Upper lobe of right lung (tissue), 1 donor: ENCODE measurements around the gene SHISA8. TPM values are rescaled to one million over a fixed set of nuclear protein-coding genes. Genes with fewer than 3 reads are reported as not detected.
A peak's percentile ranks its signal among the peaks of the same experiment; 100 is the strongest.

Experiments used
- ATAC-seq: fragments of 200-7000 bp; cut with Tn5 transposase; one replicate; pipeline ENCODE4 v1.9.1; 2020; ENCODE audit warnings: mild to moderate bottlenecking, moderate library complexity
- DNase-seq: peaks from one replicate; pipeline ENCODE4 v3.0.0-alpha.2; 2020
- H3K27ac ChIP-seq: fragments of 200-600 bp; one replicate; pipeline ENCODE4 v1.8.0; 2022
- H3K27me3 ChIP-seq: fragments of 200-600 bp; one replicate; pipeline ENCODE4 v1.8.0; 2022; ENCODE audit warnings: mild to moderate bottlenecking
- H3K36me3 ChIP-seq: fragments of 200-600 bp; one replicate; pipeline ENCODE4 v1.8.0; 2022
- H3K4me1 ChIP-seq: fragments of 200-600 bp; one replicate; pipeline ENCODE4 v1.8.0; 2022
- H3K4me3 ChIP-seq: fragments of 200-600 bp; one replicate; pipeline ENCODE4 v1.8.0; 2022; ENCODE audit warnings: mild to moderate bottlenecking
- H3K9me3 ChIP-seq: fragments of 200-600 bp; one replicate; pipeline ENCODE4 v1.8.0; 2022
- intact Hi-C: fragments of 100-400 bp; cut with DNase I; formaldehyde crosslinking; loops from one replicate; pipeline ENCODE4 v1.11.0; 2022
- total RNA-seq: library from RNA; stranded (reverse); fragmentation: NEBNext Ultra II Directional; extraction: Animal tissue kit (Norgen Biotek cat#: 25700); gene quantifications from one replicate; pipeline ENCODE4 v1.2.1, GENCODE V29; 2021
- TF ChIP-seq, protein P1 (sequence below): fragments of 200-600 bp; IDR thresholded peaks from one replicate; pipeline ENCODE4 v1.8.0; 2022; ENCODE audit warnings: antibody characterized with exemption
- donor health status: DM: no; HTN: yes; CAD: no; lungs with severe emphysema.

The SHISA8 gene
- total RNA-seq, 1 donor from 2014 or later, result not detected

DNA sequence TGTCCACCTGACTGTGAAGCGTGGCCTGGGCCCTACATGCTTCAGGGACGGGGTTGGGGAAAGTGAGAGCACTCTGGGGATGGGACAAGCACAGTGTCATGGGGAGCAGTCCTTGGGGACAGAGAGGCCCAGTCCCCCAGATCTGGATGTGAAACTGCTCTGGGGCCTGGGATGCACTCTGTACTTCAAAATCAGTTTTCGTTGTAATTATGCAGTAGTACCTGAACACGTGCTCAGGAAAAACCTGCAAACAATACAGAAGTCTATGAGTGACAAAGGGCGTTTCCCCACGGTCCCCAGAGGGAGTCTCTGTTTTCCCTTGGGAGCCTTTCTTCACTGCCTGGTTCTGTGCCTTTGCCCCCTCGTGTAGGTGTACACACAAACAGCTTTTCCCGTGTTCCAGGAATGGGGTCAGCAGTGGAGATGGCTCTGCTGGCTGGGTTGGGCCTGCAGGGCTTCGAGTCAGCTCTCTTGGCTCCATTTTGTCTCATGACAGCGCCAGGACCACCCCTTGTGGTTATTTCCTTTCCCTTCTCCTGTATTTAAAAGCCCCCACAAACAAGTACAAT lies 16.9 kb upstream of the SHISA8 start:
- TF ChIP-seq, protein P1, sequence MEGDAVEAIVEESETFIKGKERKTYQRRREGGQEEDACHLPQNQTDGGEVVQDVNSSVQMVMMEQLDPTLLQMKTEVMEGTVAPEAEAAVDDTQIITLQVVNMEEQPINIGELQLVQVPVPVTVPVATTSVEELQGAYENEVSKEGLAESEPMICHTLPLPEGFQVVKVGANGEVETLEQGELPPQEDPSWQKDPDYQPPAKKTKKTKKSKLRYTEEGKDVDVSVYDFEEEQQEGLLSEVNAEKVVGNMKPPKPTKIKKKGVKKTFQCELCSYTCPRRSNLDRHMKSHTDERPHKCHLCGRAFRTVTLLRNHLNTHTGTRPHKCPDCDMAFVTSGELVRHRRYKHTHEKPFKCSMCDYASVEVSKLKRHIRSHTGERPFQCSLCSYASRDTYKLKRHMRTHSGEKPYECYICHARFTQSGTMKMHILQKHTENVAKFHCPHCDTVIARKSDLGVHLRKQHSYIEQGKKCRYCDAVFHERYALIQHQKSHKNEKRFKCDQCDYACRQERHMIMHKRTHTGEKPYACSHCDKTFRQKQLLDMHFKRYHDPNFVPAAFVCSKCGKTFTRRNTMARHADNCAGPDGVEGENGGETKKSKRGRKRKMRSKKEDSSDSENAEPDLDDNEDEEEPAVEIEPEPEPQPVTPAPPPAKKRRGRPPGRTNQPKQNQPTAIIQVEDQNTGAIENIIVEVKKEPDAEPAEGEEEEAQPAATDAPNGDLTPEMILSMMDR, result no peak
- ATAC-seq (no peak), DNase-seq (no peak)
- H3K4me3 ChIP-seq, result no peak overlapping the region
- no peaks in the 10 kb centered on the region for H3K9me3 ChIP-seq
- H3K4me1 ChIP-seq, result no peaks in the 10 kb centered on the region
- H3K27me3 ChIP-seq, result peaks cover 5% of the 10 kb centered on the region
- H3K27ac ChIP-seq, result no peak overlapping the region
- intact Hi-C loops, result no loop called here
- H3K36me3 ChIP-seq, result no peaks in the 10 kb centered on the region

DNA sequence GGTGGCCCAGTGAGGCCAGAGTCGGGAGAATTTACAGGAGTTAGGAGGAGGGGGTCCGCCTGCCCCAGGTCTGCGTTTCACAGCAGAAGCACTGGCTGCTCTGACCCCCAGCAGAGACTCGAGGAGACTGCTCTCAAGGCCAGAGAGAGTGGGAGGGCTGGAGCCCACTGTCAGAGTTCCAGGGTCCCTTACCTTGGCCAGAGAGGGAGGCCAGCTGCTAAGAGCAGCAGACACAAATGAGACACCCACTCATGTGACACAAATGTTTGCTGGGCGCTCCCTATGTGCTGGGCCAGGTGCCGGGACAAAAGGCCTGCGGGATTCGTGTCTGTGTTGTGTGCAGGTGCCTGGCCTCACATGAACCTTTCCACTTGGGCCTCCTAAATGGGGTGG lies 14.5 kb upstream of the SHISA8 start:
- H3K27ac ChIP-seq, result no peak overlapping the region
- H3K4me1 ChIP-seq, result peaks cover 5% of the 10 kb centered on the region
- intact Hi-C loops, result no loop called here
- peaks cover 25% of the 10 kb centered on the region for H3K27me3 ChIP-seq
- no peak for DNase-seq
- no peak for ATAC-seq
- H3K9me3 ChIP-seq, result no peaks in the 10 kb centered on the region
- TF ChIP-seq, protein P1, result no peak
- H3K36me3 ChIP-seq, result no peaks in the 10 kb centered on the region
- H3K4me3 ChIP-seq, result no peak overlapping the region

DNA sequence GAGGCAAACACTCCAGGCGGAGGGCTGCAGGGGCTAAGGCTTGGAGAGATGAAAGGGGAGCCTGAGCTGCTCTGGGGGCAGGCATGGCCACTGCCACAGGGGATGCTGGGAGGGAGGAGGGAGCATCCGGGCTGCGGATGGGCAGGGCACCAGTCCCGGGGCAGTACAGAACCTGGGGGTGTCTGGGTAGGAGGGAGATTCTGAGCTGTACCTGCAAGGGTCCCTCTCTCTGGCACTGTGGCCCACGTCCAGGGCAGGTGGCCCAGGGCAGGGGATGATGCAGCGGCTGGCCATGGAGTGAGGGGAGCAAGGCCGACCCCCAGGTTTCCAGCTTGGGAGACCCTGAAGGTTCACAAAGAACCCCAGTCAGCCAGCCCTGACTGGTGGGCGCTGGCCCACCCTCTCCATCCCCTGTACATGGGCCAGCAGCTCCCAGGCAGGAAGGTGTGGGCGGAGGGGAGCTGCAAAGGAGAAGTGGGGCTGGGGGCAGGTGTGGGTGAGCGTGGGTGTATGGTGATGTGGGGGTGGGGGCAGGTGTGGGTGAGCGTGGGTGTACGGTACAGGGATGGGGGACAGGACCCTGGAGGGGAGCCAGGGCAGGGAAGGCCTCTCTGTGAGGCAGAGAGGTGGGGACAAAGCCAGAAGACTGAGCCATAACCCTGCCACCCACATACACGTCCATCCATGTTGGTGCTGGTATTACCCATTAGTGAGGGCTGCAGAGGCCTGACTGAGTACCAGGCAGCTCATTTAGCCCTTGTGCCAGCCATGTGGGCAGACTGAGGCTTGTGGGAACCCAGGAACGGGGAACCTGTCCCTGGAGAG lies 13.9 kb upstream of the SHISA8 start:
- Histone ChIP-seq H3K27ac (no peak overlapping the region), H3K4me1 (peaks cover 5% of the 10 kb centered on the region), H3K36me3 (no peaks in the 10 kb centered on the region), H3K27me3 (peaks cover 25% of the 10 kb centered on the region), H3K9me3 (no peaks in the 10 kb centered on the region), H3K4me3 (no peak overlapping the region)
- TF ChIP-seq, protein P1, result no peak
- intact Hi-C loops, result no loop called here
- no peak for ATAC-seq
- no peak for DNase-seq

DNA sequence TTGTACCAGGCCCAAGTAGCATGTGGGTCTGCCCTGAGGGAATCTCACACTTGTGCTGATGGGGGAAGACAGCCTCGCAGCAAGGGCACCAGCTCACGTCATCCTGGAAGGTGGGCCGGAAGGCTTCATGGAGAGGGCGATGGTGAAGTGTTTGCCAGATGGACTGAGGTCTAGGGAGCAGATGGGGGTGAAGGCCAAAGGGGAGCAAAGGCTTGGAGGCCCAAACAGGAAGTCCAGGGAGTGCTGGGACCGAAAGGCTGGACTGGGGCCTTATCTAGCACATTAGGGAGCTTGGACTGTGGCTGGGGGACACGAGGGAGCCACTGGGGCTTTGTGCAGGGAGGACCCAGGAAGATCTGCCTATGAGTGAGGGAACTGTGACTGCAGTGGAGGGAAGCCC lies 12.9 kb upstream of the SHISA8 start:
- H3K4me3 ChIP-seq, result no peak overlapping the region
- H3K27me3 ChIP-seq, result peaks cover 25% of the 10 kb centered on the region
- H3K36me3 ChIP-seq, result no peaks in the 10 kb centered on the region
- H3K27ac ChIP-seq, result no peak overlapping the region
- peaks cover 5% of the 10 kb centered on the region for H3K4me1 ChIP-seq
- no peak for ATAC-seq
- no peaks in the 10 kb centered on the region for H3K9me3 ChIP-seq
- TF ChIP-seq, protein P1, result no peak
- DNase-seq, result no peak
- intact Hi-C loops, result no loop called here

DNA sequence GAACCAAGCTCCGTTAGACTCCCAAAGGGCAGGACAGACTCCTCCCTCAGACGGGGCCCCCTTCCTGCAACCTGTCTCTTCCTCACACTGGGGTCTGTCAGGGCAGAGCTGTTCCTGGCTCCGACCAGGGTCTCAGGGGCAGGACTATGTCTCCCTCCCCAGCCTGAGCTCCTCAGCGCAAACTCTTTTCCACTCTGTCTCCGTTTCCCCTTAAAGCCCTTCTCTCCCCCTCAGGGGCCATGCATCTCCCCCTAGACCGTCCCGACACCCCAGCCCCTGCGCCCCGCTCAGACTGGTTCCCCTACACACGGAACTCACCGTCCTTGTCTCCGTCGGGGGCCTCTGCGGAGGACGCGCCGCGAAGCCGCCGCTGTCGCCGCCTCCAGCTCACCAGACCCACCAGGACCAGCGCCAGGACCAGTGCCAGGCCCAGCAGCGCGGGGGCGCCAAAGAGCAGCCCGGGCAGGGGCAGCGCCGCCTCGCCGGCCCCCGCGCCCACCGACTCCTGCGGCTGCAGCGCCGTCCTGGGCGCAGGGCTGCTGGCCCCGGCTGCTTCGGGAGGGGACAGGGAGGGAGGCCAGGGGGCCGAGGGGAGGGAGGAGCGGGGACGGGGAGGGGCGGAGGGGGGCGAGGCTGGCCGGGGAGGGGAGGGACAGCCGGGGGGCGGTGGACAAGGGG lies 11.0 kb upstream of the SHISA8 start:
- no peaks in the 10 kb centered on the region for H3K36me3 ChIP-seq
- no peak overlapping the region for H3K27ac ChIP-seq
- TF ChIP-seq, protein P1, result peak; percentile 53
- ATAC-seq, result peak; percentile 81
- H3K4me3 ChIP-seq, result peak overlapping the region; percentile 31
- H3K4me1 ChIP-seq, result peaks cover 5% of the 10 kb centered on the region
- intact Hi-C loops, result no loop called here
- no peaks in the 10 kb centered on the region for H3K9me3 ChIP-seq
- DNase-seq, result peak; percentile 81
- H3K27me3 ChIP-seq, result peaks cover 25% of the 10 kb centered on the region
